GM12891 (cell line): ENCODE data around the gene TMEM109.

Source experiments
- PAX5 ChIP-seq: IDR thresholded peaks from 2 replicates; pipeline ENCODE4 v1.6.1; 2011; ENCODE audit warnings: low read length, moderate library complexity, mild to moderate bottlenecking; ENCODE audit not compliant: insufficient read depth, severe bottlenecking
- POLR2A ChIP-seq: IDR thresholded peaks from 2 replicates; pipeline ENCODE4 v1.6.1; 2011; ENCODE audit warnings: low read depth, low read length, control low read depth
- POLR2AphosphoS5 ChIP-seq: IDR thresholded peaks from 2 replicates; pipeline ENCODE4 v1.6.1; 2011; ENCODE audit warnings: low read depth, low read length, control low read depth
- POU2F2 ChIP-seq: IDR thresholded peaks from 2 replicates; pipeline ENCODE4 v1.6.1; 2011; ENCODE audit warnings: low read depth, mild to moderate bottlenecking, control low read depth, low read length, moderate library complexity
- SPI1 ChIP-seq: IDR thresholded peaks from 2 replicates; pipeline ENCODE4 v1.6.1; 2011; ENCODE audit warnings: low read depth, low read length, control low read depth
- TAF1 ChIP-seq: IDR thresholded peaks from 2 replicates; pipeline ENCODE4 v1.6.1; 2011; ENCODE audit warnings: low read depth, low read length, control low read depth

DNA sequence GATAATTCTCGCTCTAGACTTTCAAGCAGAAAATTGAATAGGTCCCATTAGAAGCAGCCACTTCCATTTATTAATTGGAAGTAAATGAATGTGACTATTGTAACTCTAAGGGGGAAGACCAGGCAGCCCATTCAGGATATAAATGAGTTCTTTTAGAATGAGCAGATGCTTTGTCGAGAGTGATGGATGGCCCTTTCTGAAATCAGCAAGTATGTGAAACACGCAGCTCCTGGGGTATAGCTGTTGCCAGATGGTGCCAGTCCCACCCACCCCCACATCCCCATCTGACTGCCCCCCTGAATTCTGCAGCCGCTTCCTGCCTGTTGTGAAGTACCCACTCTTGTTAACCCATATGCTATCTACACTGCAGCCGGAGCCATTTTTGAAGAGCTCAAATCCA lies 34.3 kb downstream of the TMEM109 start:
- TF ChIP-seq POLR2AphosphoS5 (no peak), POLR2A (no peak), TAF1 (no peak), PAX5 (no peak), SPI1 (no peak), POU2F2 (no peak)
